Kidney capillary endothelial cell (primary cell): ENCODE data around the gene RNF220.

Experiments
- DNase-seq: peaks from one replicate; pipeline ENCODE4 v3.0.0-alpha.2; 2018; ENCODE audit warnings: low spot score

RNF220 gene

GRCh38 chr1:44436401-44437106 lies 31.5 kb downstream of the RNF220 start:
- no peak for DNase-seq

- no peak for DNase-seq
These were observed 32.2 kb downstream of the RNF220 start for GRCh38 chr1:44437107-44437716.

- no peak for DNase-seq
These were observed 37.7 kb downstream of the RNF220 start for GRCh38 chr1:44442791-44443190.

- no peak for DNase-seq
These were observed 42.2 kb downstream of the RNF220 start for GRCh38 chr1:44447051-44447810.

GRCh38 chr1:44453798-44454349 lies 48.8 kb downstream of the RNF220 start:
- no peak for DNase-seq

- no peak for DNase-seq
These were observed 49.6 kb downstream of the RNF220 start for GRCh38 chr1:44454704-44455103.

- no peak for DNase-seq
These were observed 55.2 kb downstream of the RNF220 start for GRCh38 chr1:44460107-44460882.

- DNase-seq, result no peak
These were observed 59.3 kb downstream of the RNF220 start for GRCh38 chr1:44464361-44464760.

GRCh38 chr1:44467566-44467965 lies 62.5 kb downstream of the RNF220 start:
- DNase-seq, result no peak

- DNase-seq, result no peak
These were observed 66.9 kb downstream of the RNF220 start for GRCh38 chr1:44471911-44472453.

GRCh38 chr1:44472620-44473525 lies 67.8 kb downstream of the RNF220 start:
- DNase-seq, result no peak

GRCh38 chr1:44476891-44477290 lies 71.8 kb downstream of the RNF220 start:
- DNase-seq, result no peak

- no peak for DNase-seq
These were observed 76.6 kb downstream of the RNF220 start for GRCh38 chr1:44481701-44482100.

- no peak for DNase-seq
These were observed 78.2 kb downstream of the RNF220 start for GRCh38 chr1:44483089-44483874.

- DNase-seq, result no peak
These were observed 79.2 kb downstream of the RNF220 start for GRCh38 chr1:44484155-44484688.

- peak; percentile 78 for DNase-seq
These were observed 80.3 kb downstream of the RNF220 start for GRCh38 chr1:44485229-44485933.

GRCh38 chr1:44485934-44486460 lies 80.9 kb downstream of the RNF220 start:
- DNase-seq, result no peak

- DNase-seq, result no peak
These were observed 84.4 kb downstream of the RNF220 start for GRCh38 chr1:44489481-44489880.
